GM12878 (cell line): Measurements from ENCODE around the gene INHBA. TPM values are rescaled to one million over a fixed set of nuclear protein-coding genes. Genes with fewer than 3 reads are reported as not detected.
A peak's percentile ranks its signal among the peaks of the same experiment; 100 is the strongest.

Source experiments
- ASH2L ChIP-seq: fragments of 300-600, 200-600 bp; sonication (generic); IDR thresholded peaks from 2 replicates; pipeline ENCODE4 v1.6.1; 2017; ENCODE audit warnings: low read depth, mild to moderate bottlenecking, borderline replicate concordance
- BHLHE40 ChIP-seq, 2 experiments: fragments of 450-650 bp in 1 of 2; IDR thresholded peaks; 2 replicates each; pipeline ENCODE4 v1.6.1; 2011 to 2017; ENCODE audit warnings: low read depth in 2 of 2, borderline replicate concordance in 1 of 2, improper control_type of control experiment in 1 of 2, low read length in 1 of 2, mild to moderate bottlenecking in 1 of 2
- CBX5 ChIP-seq: sonication (generic); IDR thresholded peaks from 2 replicates; pipeline ENCODE4 v1.6.1; 2016; ENCODE audit warnings: low read depth, moderate library complexity, mild to moderate bottlenecking, inconsistent platforms
- CHD1 ChIP-seq: IDR thresholded peaks from 2 replicates; pipeline ENCODE4 v1.6.1; 2012; ENCODE audit warnings: low read depth, low read length, improper control_type of control experiment
- CTCF ChIP-seq, 3 experiments: IDR thresholded peaks in 2 of 3; conservative IDR thresholded peaks in 1 of 3; 2 replicates each; pipeline ENCODE4 v1.5.1; 2011; ENCODE audit warnings: low read depth in 3 of 3, low read length in 3 of 3, mild to moderate bottlenecking in 3 of 3, control low read depth in 2 of 3, moderate library complexity in 2 of 3, inconsistent platforms in 1 of 3, mixed read lengths in 1 of 3; ENCODE audit not compliant: control insufficient read depth in 2 of 3, insufficient read depth in 1 of 3; ENCODE audit errors: extremely low read depth in 1 of 3
- EGR1 ChIP-seq, 2 experiments: IDR thresholded peaks; 1 replicate in 1 of 2; 2 replicates in 1 of 2; pipeline ENCODE4 v1.6.1; 2011 to 2012; ENCODE audit warnings: low read depth in 2 of 2, low read length in 2 of 2, borderline replicate concordance in 1 of 2, mild to moderate bottlenecking in 1 of 2, moderate library complexity in 1 of 2
- ETV6 ChIP-seq, 2 experiments: fragments of 450-650 bp in 1 of 2; IDR thresholded peaks in 1 of 2; conservative IDR thresholded peaks in 1 of 2; 2 replicates each; pipeline ENCODE4 v1.6.1; 2014; ENCODE audit warnings: antibody characterized with exemption in 1 of 2, borderline replicate concordance in 1 of 2, low read depth in 1 of 2, mild to moderate bottlenecking in 1 of 2, moderate library complexity in 1 of 2
- IRF4 ChIP-seq: IDR thresholded peaks from 2 replicates; pipeline ENCODE4 v1.6.1; 2011; ENCODE audit warnings: low read depth, low read length
- MEF2B ChIP-seq: fragments of 450-650 bp; IDR thresholded peaks from 2 replicates; pipeline ENCODE4 v1.6.1; 2018; ENCODE audit warnings: mild to moderate bottlenecking, moderate library complexity; ENCODE audit not compliant: partially characterized antibody, poor library complexity, severe bottlenecking
- NKRF ChIP-seq: fragments of 450-650 bp; conservative IDR thresholded peaks from 2 replicates; pipeline ENCODE4 v1.6.1; 2017; ENCODE audit warnings: mild to moderate bottlenecking, moderate library complexity
- POLR2AphosphoS5 ChIP-seq: IDR thresholded peaks from 2 replicates; pipeline ENCODE4 v1.6.1; 2011; ENCODE audit warnings: mild to moderate bottlenecking, low read length, inconsistent platforms
- RELA ChIP-seq: fragments of 450-650 bp; IDR thresholded peaks from 2 replicates; pipeline ENCODE4 v1.8.0; 2014; ENCODE audit warnings: borderline replicate concordance; ENCODE audit not compliant: partially characterized antibody
- RUNX3 ChIP-seq: IDR thresholded peaks from 2 replicates; pipeline ENCODE4 v1.6.1; 2012; ENCODE audit warnings: low read length, inconsistent platforms
- SIX5 ChIP-seq: IDR thresholded peaks from 2 replicates; pipeline ENCODE4 v1.6.1; 2011; ENCODE audit warnings: mild to moderate bottlenecking, low read depth, low read length, moderate library complexity; ENCODE audit not compliant: severe bottlenecking
- TCF7 ChIP-seq: IDR thresholded peaks from 2 replicates; pipeline ENCODE4 v1.6.1; 2014; ENCODE audit warnings: antibody characterized with exemption, borderline replicate concordance
- YBX1 ChIP-seq: fragments of 450-650 bp; IDR thresholded peaks from 2 replicates; pipeline ENCODE4 v1.6.1; 2016; ENCODE audit warnings: antibody characterized with exemption
- ZNF384 ChIP-seq: IDR thresholded peaks from 2 replicates; pipeline ENCODE4 v1.6.1; 2012; ENCODE audit warnings: low read depth, mild to moderate bottlenecking, low read length, improper control_type of control experiment, borderline replicate concordance
- ZSCAN29 ChIP-seq: fragments of 450-650 bp; IDR thresholded peaks from 2 replicates; pipeline ENCODE4 v1.6.1; 2017; ENCODE audit warnings: mild to moderate bottlenecking, moderate library complexity
- polyA plus RNA-seq, 11 experiments: library from polyadenylated mRNA; depleted of rRNA in 4 of 11; unstranded in 6 of 11; stranded (reverse) in 5 of 11; fragments of >200 nt; fragmentation: Nextera tagmentation in 4 of 11; fragmentation: Illumina TruSeq in 1 of 11; extraction: Ambion mirVana in 4 of 11; extraction: Trizol in 1 of 11; gene quantifications; 1 replicate in 1 of 11; 2 replicates in 10 of 11; pipeline versions ENCODE4 v1.2.1 to v1.2.3, GENCODE V29; 2011 to 2016; ENCODE audit warnings: inconsistent platforms in 2 of 11, missing spikeins in 2 of 11, low read depth in 1 of 11
- total RNA-seq, 4 experiments: library from RNA; depleted of rRNA in 3 of 4; stranded (reverse); fragments of >200 nt in 3 of 4; fragmentation: Illumina TruSeq in 1 of 4; extraction: Trizol in 1 of 4; gene quantifications; 2 replicates each; pipeline versions ENCODE4 v1.2.1 to v1.2.3, GENCODE V29; 2013 to 2021
- TF ChIP-seq, protein P1 (sequence below): IDR thresholded peaks from 2 replicates; pipeline ENCODE4 v1.6.1; 2011; ENCODE audit warnings: low read depth, mild to moderate bottlenecking, low read length, moderate library complexity, borderline replicate concordance; ENCODE audit errors: extremely low read depth
- TF ChIP-seq, protein P2 (sequence below): fragments of 450-650 bp; formaldehyde crosslinking; IDR thresholded peaks from 2 replicates; pipeline ENCODE4 v1.4.0; 2022; ENCODE audit warnings: mild to moderate bottlenecking, moderate library complexity

Gene INHBA
- total and polyA plus RNA-seq, 10 of the 15 experiments (the other 5 are each of a cell fraction or from before 2014, with no cell fraction given), result 0.04 to 0.05 (median 0.05) TPM; not detected in 6

GRCh38 chr7:41731493-41732435, 28.9 kb upstream of the INHBA start (continued):
- TF ChIP-seq ASH2L, result no peak
- TF ChIP-seq, protein P1, sequence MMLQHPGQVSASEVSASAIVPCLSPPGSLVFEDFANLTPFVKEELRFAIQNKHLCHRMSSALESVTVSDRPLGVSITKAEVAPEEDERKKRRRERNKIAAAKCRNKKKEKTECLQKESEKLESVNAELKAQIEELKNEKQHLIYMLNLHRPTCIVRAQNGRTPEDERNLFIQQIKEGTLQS, result no peak
- peak; percentile 83 for TF ChIP-seq IRF4
- no peak for TF ChIP-seq EGR1 (IDR thresholded peaks at IDR 0.05; ENCODE audit: borderline replicate concordance in 1 of 2, low read depth in 2 of 2, low read length in 2 of 2)
- TF ChIP-seq RELA, result no peak
- TF ChIP-seq BHLHE40 (IDR thresholded peaks at IDR 0.05; ENCODE audit: borderline replicate concordance in 1 of 2, low read depth in 2 of 2, low read length in 1 of 2), result peak in 1 of 2 experiments; percentile 53; a peak in 2 of 4 replicates
- TF ChIP-seq RUNX3, result peak; percentile 62; the same call in 1 of the 2 replicates
- peak in 1 of 2 experiments; percentile 93; a peak in 2 of 4 replicates for TF ChIP-seq ETV6 (conservative IDR thresholded peaks at IDR 0.05 in 1 of 2, IDR thresholded peaks at IDR 0.05 in 1 of 2; ENCODE audit: borderline replicate concordance in 1 of 2, low read depth in 1 of 2)
- TF ChIP-seq TCF7, result no peak
- peak; percentile 85 for TF ChIP-seq MEF2B
- TF ChIP-seq CTCF (IDR thresholded peaks at IDR 0.05 in 2 of 3, conservative IDR thresholded peaks at IDR 0.05 in 1 of 3; ENCODE audit: control insufficient read depth in 2 of 3, extremely low read depth in 1 of 3, insufficient read depth in 1 of 3, low read depth in 3 of 3, low read length in 3 of 3), result peak in 1 of 3 experiments; percentile 10; a peak in 1 of 6 replicates
- TF ChIP-seq POLR2AphosphoS5, result no peak
- TF ChIP-seq CHD1, result no peak
- TF ChIP-seq, protein P2, sequence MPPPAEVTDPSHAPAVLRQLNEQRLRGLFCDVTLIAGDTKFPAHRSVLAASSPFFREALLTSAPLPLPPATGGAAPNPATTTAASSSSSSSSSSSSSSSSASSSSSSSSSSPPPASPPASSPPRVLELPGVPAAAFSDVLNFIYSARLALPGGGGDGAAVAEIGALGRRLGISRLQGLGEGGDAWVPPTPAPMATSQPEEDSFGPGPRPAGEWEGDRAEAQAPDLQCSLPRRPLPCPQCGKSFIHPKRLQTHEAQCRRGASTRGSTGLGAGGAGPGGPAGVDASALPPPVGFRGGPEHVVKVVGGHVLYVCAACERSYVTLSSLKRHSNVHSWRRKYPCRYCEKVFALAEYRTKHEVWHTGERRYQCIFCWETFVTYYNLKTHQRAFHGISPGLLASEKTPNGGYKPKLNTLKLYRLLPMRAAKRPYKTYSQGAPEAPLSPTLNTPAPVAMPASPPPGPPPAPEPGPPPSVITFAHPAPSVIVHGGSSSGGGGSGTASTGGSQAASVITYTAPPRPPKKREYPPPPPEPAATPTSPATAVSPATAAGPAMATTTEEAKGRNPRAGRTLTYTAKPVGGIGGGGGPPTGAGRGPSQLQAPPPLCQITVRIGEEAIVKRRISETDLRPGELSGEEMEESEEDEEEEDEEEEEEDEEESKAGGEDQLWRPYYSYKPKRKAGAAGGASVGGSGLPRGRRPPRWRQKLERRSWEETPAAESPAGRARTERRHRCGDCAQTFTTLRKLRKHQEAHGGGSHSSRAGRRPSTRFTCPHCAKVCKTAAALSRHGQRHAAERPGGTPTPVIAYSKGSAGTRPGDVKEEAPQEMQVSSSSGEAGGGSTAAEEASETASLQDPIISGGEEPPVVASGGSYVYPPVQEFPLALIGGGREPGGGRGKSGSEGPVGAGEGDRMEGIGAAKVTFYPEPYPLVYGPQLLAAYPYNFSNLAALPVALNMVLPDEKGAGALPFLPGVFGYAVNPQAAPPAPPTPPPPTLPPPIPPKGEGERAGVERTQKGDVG (CRISPR knock-in tag), result no peak
- TF ChIP-seq ZNF384, result no peak
- TF ChIP-seq ZSCAN29, result no peak
- TF ChIP-seq SIX5, result no peak
- no peak for TF ChIP-seq CBX5
- no peak for TF ChIP-seq YBX1
- 0 out of 2 replicates have a peak, but pooled peaks have one; percentile 17 for TF ChIP-seq NKRF
